ENCODE measurements around the gene EGLN3. TPM values are rescaled to one million over a fixed set of nuclear protein-coding genes. Genes with fewer than 3 reads are reported as not detected.

The EGLN3 gene
- total RNA-seq, 2 experiments from 2014 or later = 10.9 to 12.0 TPM

DNA sequence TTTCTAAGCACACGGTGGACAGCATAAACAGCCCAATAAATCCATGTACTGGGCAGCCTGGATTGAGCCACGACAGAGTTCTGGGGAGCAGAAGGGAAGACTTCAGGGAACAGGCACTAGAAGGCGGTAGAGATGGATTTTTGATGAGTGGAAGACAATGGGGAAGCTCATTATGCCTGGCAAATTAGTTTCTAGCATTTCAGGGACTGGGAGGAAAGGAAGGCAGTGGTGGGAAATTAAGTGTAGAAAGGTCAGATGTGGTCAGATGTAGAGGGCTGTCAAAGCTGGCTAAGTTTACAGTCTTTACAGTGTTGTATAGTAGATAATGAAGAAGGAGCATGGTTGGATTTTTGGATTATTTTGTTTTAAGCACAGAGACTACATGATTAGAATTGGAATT is 9.2 kb downstream of the EGLN3 start:
- no peaks in the 10 kb centered on the region for H3K9me3 Mint-ChIP-seq
- H3K4me1 Mint-ChIP-seq = peaks cover 2% of the 10 kb centered on the region
- ChIA-PET CTCF (interaction anchor here (1.0 kb wide), 1 partner anchor 157 kb away, joined by 3 read pairs; no protein-coding TSS in a partner anchor), POLR2A (no interaction called here)
- H3K27me3 Mint-ChIP-seq = peaks cover 2% of the 10 kb centered on the region
- H3K36me3 Mint-ChIP-seq (ENCODE audit: low read depth) = no peaks in the 10 kb centered on the region
- H3K4me3 Mint-ChIP-seq = no peak overlapping the region
- no peak for DNase-seq
- no peak overlapping the region for H3K27ac Mint-ChIP-seq

DNA sequence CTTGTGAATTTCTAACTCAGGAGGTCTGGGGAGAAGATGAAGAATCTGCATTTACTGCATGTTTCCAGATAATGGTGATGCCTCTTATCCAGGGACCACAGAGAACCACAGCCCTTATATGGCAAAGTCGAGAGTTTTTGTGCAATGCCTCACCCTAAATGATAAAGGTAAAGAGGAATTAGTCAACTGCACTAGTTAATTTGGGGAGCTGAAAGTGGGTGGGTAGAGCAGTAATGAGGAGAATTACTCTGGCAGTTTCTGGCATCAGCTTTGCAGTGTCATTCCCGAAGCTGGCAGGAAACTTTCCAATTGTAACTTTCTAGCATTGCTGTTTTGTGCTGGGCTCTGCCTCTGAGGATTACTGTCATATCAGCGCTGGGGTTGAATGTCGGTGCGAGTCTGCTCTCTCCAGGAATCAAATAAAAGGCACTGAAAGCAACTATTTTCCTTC is 10.3 kb downstream of the EGLN3 start:
- DNase-seq = no peak
- H3K4me1 Mint-ChIP-seq = no peaks in the 10 kb centered on the region
- POLR2A ChIA-PET = no interaction called here
- H3K27ac Mint-ChIP-seq = no peak overlapping the region
- CTCF ChIA-PET = no interaction called here
- peaks cover 2% of the 10 kb centered on the region for H3K27me3 Mint-ChIP-seq
- H3K9me3 Mint-ChIP-seq = no peaks in the 10 kb centered on the region
- no peaks in the 10 kb centered on the region for H3K36me3 Mint-ChIP-seq (ENCODE audit: low read depth)
- H3K4me3 Mint-ChIP-seq = no peak overlapping the region

- Mint-ChIP-seq H3K4me3 (no peak overlapping the region), H3K27ac (no peak overlapping the region), H3K36me3 (ENCODE audit: low read depth) (no peaks in the 10 kb centered on the region), H3K27me3 (peaks cover 2% of the 10 kb centered on the region), H3K9me3 (no peaks in the 10 kb centered on the region), H3K4me1 (no peaks in the 10 kb centered on the region)
- ChIA-PET CTCF (no interaction called here), POLR2A (no interaction called here)
- no peak for DNase-seq
Observed at GRCh38 chr14:33938131-33938949, 12.5 kb downstream of the EGLN3 start.

- Mint-ChIP-seq H3K27me3 (peaks cover 2% of the 10 kb centered on the region), H3K36me3 (ENCODE audit: low read depth) (no peaks in the 10 kb centered on the region), H3K9me3 (no peaks in the 10 kb centered on the region), H3K27ac (no peak overlapping the region), H3K4me1 (no peaks in the 10 kb centered on the region), H3K4me3 (no peak overlapping the region)
- ChIA-PET POLR2A (no interaction called here), CTCF (no interaction called here)
- no peak for DNase-seq
Observed at GRCh38 chr14:33936391-33936790, 14.5 kb downstream of the EGLN3 start.

- Mint-ChIP-seq H3K4me1 (no peaks in the 10 kb centered on the region), H3K36me3 (ENCODE audit: low read depth) (no peaks in the 10 kb centered on the region), H3K27ac (no peak overlapping the region), H3K27me3 (peaks cover 2% of the 10 kb centered on the region), H3K9me3 (no peaks in the 10 kb centered on the region), H3K4me3 (no peak overlapping the region)
- ChIA-PET POLR2A (interaction anchor here (0.8 kb wide), 1 partner anchor 15 kb away, joined by 3 read pairs; no protein-coding TSS in a partner anchor), CTCF (no interaction called here)
- DNase-seq = no peak
Observed at GRCh38 chr14:33934938-33935337, 15.9 kb downstream of the EGLN3 start.

- ChIA-PET POLR2A (interaction anchor here (0.8 kb wide), 1 partner anchor 16 kb away, joined by 3 read pairs; no protein-coding TSS in a partner anchor), CTCF (no interaction called here)
- Mint-ChIP-seq H3K9me3 (no peaks in the 10 kb centered on the region), H3K4me1 (no peaks in the 10 kb centered on the region), H3K36me3 (ENCODE audit: low read depth) (no peaks in the 10 kb centered on the region), H3K4me3 (no peak overlapping the region), H3K27ac (no peak overlapping the region), H3K27me3 (peaks cover 2% of the 10 kb centered on the region)
- DNase-seq = no peak
Observed at GRCh38 chr14:33934043-33934750, 16.7 kb downstream of the EGLN3 start.

DNA sequence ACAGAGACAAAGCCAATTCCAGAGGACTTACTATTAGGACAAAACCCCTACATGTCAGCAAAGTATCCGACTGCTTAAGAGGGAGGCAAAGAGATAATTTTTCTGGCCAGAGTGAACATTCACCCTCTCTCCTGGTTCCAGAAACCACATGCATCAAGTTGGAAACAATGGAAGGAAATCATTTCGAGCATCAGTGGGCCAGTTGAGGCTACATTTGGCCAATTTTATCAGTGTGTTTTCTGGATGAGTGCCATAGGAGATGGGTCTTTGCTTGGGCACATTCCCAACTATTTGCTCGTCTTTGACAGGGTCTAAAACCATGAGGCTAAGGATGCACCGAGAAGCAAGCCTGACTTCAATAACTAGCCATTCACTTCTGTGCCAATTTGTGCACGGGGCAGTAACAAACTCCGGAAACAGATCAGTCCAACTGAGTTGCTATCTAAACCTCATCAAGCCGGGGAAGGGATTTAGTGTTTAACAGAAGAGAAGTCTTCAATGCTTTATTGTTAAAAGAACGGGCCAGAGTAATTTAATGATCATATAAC is 17.4 kb downstream of the EGLN3 start:
- no peak overlapping the region for H3K27ac Mint-ChIP-seq
- CTCF ChIA-PET = no interaction called here
- no peaks in the 10 kb centered on the region for H3K36me3 Mint-ChIP-seq (ENCODE audit: low read depth)
- peaks cover 2% of the 10 kb centered on the region for H3K27me3 Mint-ChIP-seq
- no peaks in the 10 kb centered on the region for H3K9me3 Mint-ChIP-seq
- H3K4me3 Mint-ChIP-seq = no peak overlapping the region
- POLR2A ChIA-PET = no interaction called here
- no peaks in the 10 kb centered on the region for H3K4me1 Mint-ChIP-seq
- no peak for DNase-seq

- Mint-ChIP-seq H3K27me3 (peaks cover 2% of the 10 kb centered on the region), H3K4me3 (no peak overlapping the region), H3K36me3 (ENCODE audit: low read depth) (no peaks in the 10 kb centered on the region), H3K9me3 (no peaks in the 10 kb centered on the region), H3K4me1 (no peaks in the 10 kb centered on the region), H3K27ac (no peak overlapping the region)
- no peak for DNase-seq
- POLR2A ChIA-PET = no interaction called here
- CTCF ChIA-PET = interaction anchor here (0.6 kb wide), 1 partner anchor 43 kb away, joined by 3 read pairs; no protein-coding TSS in a partner anchor
Observed at GRCh38 chr14:33932576-33933345, 18.1 kb downstream of the EGLN3 start.

DNA sequence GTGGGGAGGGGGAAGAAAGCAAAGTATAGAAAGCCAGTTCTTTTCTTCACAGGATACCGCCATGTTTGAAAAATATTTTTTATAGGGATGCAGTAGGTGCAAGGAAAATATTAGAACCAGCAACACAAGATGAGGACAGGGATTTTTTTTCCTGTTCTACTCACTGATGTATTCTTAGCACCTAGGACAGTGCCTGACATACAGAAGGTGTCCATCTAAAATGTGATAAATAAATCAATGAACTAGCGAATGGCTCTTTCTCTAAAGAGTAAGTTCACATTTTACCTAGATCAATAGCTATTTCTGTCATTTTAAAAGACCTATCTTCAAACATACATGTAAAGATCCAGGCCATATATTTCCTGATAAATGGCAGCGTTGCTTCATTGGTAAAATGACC is 18.8 kb downstream of the EGLN3 start:
- Mint-ChIP-seq H3K36me3 (ENCODE audit: low read depth) (no peaks in the 10 kb centered on the region), H3K4me3 (no peak overlapping the region), H3K9me3 (no peaks in the 10 kb centered on the region), H3K4me1 (no peaks in the 10 kb centered on the region), H3K27me3 (peaks cover 2% of the 10 kb centered on the region), H3K27ac (no peak overlapping the region)
- ChIA-PET CTCF (no interaction called here), POLR2A (no interaction called here)
- DNase-seq = no peak

GRCh38 chr14:33931461-33931860 is 19.4 kb downstream of the EGLN3 start:
- DNase-seq = no peak
- Mint-ChIP-seq H3K4me1 (no peaks in the 10 kb centered on the region), H3K9me3 (no peaks in the 10 kb centered on the region), H3K27ac (no peak overlapping the region), H3K36me3 (ENCODE audit: low read depth) (no peaks in the 10 kb centered on the region), H3K27me3 (peaks cover 2% of the 10 kb centered on the region), H3K4me3 (no peak overlapping the region)
- POLR2A ChIA-PET = no interaction called here
- CTCF ChIA-PET = no interaction called here

GRCh38 chr14:33930439-33930838 is 20.4 kb downstream of the EGLN3 start:
- no peaks in the 10 kb centered on the region for H3K9me3 Mint-ChIP-seq
- no peak for DNase-seq
- POLR2A ChIA-PET = no interaction called here
- H3K4me3 Mint-ChIP-seq = no peak overlapping the region
- H3K27me3 Mint-ChIP-seq = no peaks in the 10 kb centered on the region
- CTCF ChIA-PET = no interaction called here
- no peaks in the 10 kb centered on the region for H3K4me1 Mint-ChIP-seq
- H3K27ac Mint-ChIP-seq = no peak overlapping the region
- no peaks in the 10 kb centered on the region for H3K36me3 Mint-ChIP-seq (ENCODE audit: low read depth)

- Mint-ChIP-seq H3K27ac (no peak overlapping the region), H3K36me3 (ENCODE audit: low read depth) (peaks cover under 1% of the 10 kb centered on the region), H3K27me3 (no peaks in the 10 kb centered on the region), H3K4me3 (no peak overlapping the region), H3K4me1 (no peaks in the 10 kb centered on the region), H3K9me3 (no peaks in the 10 kb centered on the region)
- POLR2A ChIA-PET = no interaction called here
- CTCF ChIA-PET = no interaction called here
- no peak for DNase-seq
Observed at GRCh38 chr14:33929799-33930408, 21.0 kb downstream of the EGLN3 start.

- Mint-ChIP-seq H3K27ac (no peak overlapping the region), H3K4me3 (no peak overlapping the region), H3K36me3 (ENCODE audit: low read depth) (peaks cover 2% of the 10 kb centered on the region), H3K4me1 (no peaks in the 10 kb centered on the region), H3K9me3 (no peaks in the 10 kb centered on the region), H3K27me3 (no peaks in the 10 kb centered on the region)
- ChIA-PET CTCF (no interaction called here), POLR2A (no interaction called here)
- no peak for DNase-seq
Observed at GRCh38 chr14:33928895-33929294, 22.0 kb downstream of the EGLN3 start.

Data from activated CD4-positive, alpha-beta memory T cell treated with anti-CD3 and anti-CD28 coated beads, Interleukin-2, amount 10 ng/mL, durations not matched to agents 7 days and 5 days (primary cell).